OCI-LY1 (cell line): ENCODE results near the gene PDE3A.

Experiments
- H2AFZ ChIP-seq: fragments of 200-600 bp; sonication (generic), shearing (Covaris generic); 2 replicates; pipeline ENCODE4 v1.6.0; 2014; ENCODE audit warnings: antibody characterized with exemption, mild to moderate bottlenecking, low read length
- H3F3A ChIP-seq: fragments of 200-600 bp; sonication (generic), shearing (Covaris generic); 2 replicates; pipeline ENCODE4 v1.6.0; 2014; ENCODE audit warnings: mild to moderate bottlenecking, antibody characterized with exemption, low read length, moderate library complexity; ENCODE audit not compliant: insufficient read depth
- H3K27ac ChIP-seq: fragments of 200-600 bp; sonication (generic); 2 replicates; pipeline ENCODE4 v1.5.1; 2014; ENCODE audit warnings: low read length, mixed run types, mild to moderate bottlenecking, low read depth; ENCODE audit not compliant: poor library complexity, severe bottlenecking
- H3K27me3 ChIP-seq: fragments of 200-600 bp; sonication (generic); 2 replicates; pipeline ENCODE4 v1.6.0; 2014; ENCODE audit warnings: antibody characterized with exemption, mild to moderate bottlenecking, low read length, moderate library complexity; ENCODE audit not compliant: insufficient read depth
- H3K36me3 ChIP-seq: fragments of 200-600 bp; sonication (generic); 2 replicates; pipeline ENCODE4 v1.6.1; 2014; ENCODE audit warnings: mild to moderate bottlenecking, antibody characterized with exemption, low read length, moderate library complexity, mixed read lengths; ENCODE audit not compliant: insufficient read depth
- H3K4me1 ChIP-seq: fragments of 200-600 bp; sonication (generic); 2 replicates; pipeline ENCODE4 v1.5.1; 2014; ENCODE audit warnings: mild to moderate bottlenecking, low read length, moderate library complexity; ENCODE audit not compliant: insufficient read depth, severe bottlenecking
- H3K4me2 ChIP-seq: fragments of 200-600 bp; sonication (generic), shearing (Covaris generic); 2 replicates; pipeline ENCODE4 v1.6.1; 2014; ENCODE audit warnings: low read length
- H3K4me3 ChIP-seq: fragments of 200-600 bp; sonication (generic); 2 replicates; pipeline ENCODE4 v1.5.1; 2014; ENCODE audit warnings: low read length, low read depth, mild to moderate bottlenecking, mixed read lengths; ENCODE audit not compliant: poor library complexity, severe bottlenecking
- H3K79me2 ChIP-seq: fragments of 200-600 bp; shearing (Covaris generic); 2 replicates; pipeline ENCODE4 v1.6.1; 2016; ENCODE audit warnings: mixed run types, low read length, mixed read lengths; ENCODE audit not compliant: insufficient read depth
- H3K9ac ChIP-seq: fragments of 200-600 bp; sonication (generic), shearing (Covaris generic); 2 replicates; pipeline ENCODE4 v1.6.1; 2014; ENCODE audit warnings: mild to moderate bottlenecking, low read length, mixed read lengths
- H3K9me2 ChIP-seq: fragments of 200-600 bp; sonication (generic), shearing (Covaris generic); 2 replicates; pipeline ENCODE4 v1.6.1; 2014; ENCODE audit warnings: low read depth, mild to moderate bottlenecking, low read length, mixed read lengths
- H3K9me3 ChIP-seq: fragments of 200-600 bp; shearing (Covaris generic); 2 replicates; pipeline ENCODE4 v1.6.1; 2014; ENCODE audit warnings: low read length, mixed read lengths
- H4K20me1 ChIP-seq: fragments of 200-600 bp; sonication (generic), shearing (Covaris generic); 2 replicates; pipeline ENCODE4 v1.6.0; 2016; ENCODE audit warnings: mild to moderate bottlenecking, low read length; ENCODE audit not compliant: insufficient read depth
- CTCF ChIP-seq: fragments of 200-600 bp; sonication (generic), shearing (Covaris generic); IDR thresholded peaks from 2 replicates; pipeline ENCODE4 v1.5.1; 2017; ENCODE audit warnings: mild to moderate bottlenecking, antibody characterized with exemption, low read length, moderate library complexity, mixed read lengths
- EZH2 ChIP-seq: fragments of 200-600 bp; sonication (generic), shearing (Covaris generic); IDR thresholded peaks from 2 replicates; pipeline ENCODE4 v1.8.0; 2017; ENCODE audit warnings: borderline replicate concordance, mixed run types, mild to moderate bottlenecking, antibody characterized with exemption, low read length, moderate library complexity, mixed read lengths

Gene PDE3A

GRCh38 chr12:20505056-20505455 lies 136.7 kb downstream of the PDE3A start:
- no peak overlapping the region for H3K27ac ChIP-seq
- no peak overlapping the region for H3K4me3 ChIP-seq
- TF ChIP-seq EZH2 (no peak), CTCF (no peak)
- H3K9ac ChIP-seq: no peak overlapping the region
- H3F3A ChIP-seq: peaks cover 3% of the 10 kb centered on the region; the same call in 1 of the 2 replicates
- no peak overlapping the region for H3K4me2 ChIP-seq
- no peak overlapping the region for H2AFZ ChIP-seq
- no peaks in the 10 kb centered on the region for H3K27me3 ChIP-seq
- no peaks in the 10 kb centered on the region for H3K9me2 ChIP-seq
- no peaks in the 10 kb centered on the region for H3K36me3 ChIP-seq
- H3K4me1 ChIP-seq: no peaks in the 10 kb centered on the region
- no peaks in the 10 kb centered on the region for H3K79me2 ChIP-seq
- no peaks in the 10 kb centered on the region for H3K9me3 ChIP-seq
- H4K20me1 ChIP-seq: no peaks in the 10 kb centered on the region

GRCh38 chr12:20507056-20507455 lies 138.7 kb downstream of the PDE3A start:
- Histone ChIP-seq H3K4me3 (no peak overlapping the region), H3K9ac (no peak overlapping the region), H3K36me3 (no peaks in the 10 kb centered on the region), H3K4me2 (no peak overlapping the region), H4K20me1 (no peaks in the 10 kb centered on the region), H3K27ac (no peak overlapping the region), H3K9me3 (no peaks in the 10 kb centered on the region), H3K4me1 (no peaks in the 10 kb centered on the region), H3K79me2 (no peaks in the 10 kb centered on the region), H3K9me2 (no peaks in the 10 kb centered on the region), H3F3A (peaks cover 3% of the 10 kb centered on the region; the same call in 1 of the 2 replicates), H3K27me3 (no peaks in the 10 kb centered on the region), H2AFZ (no peak overlapping the region)
- no peak for TF ChIP-seq EZH2
- no peak for TF ChIP-seq CTCF

- Histone ChIP-seq H3K9ac (no peak overlapping the region), H4K20me1 (no peaks in the 10 kb centered on the region), H3K36me3 (no peaks in the 10 kb centered on the region), H3K4me3 (no peak overlapping the region), H3K27ac (no peak overlapping the region), H3K4me1 (no peaks in the 10 kb centered on the region), H3F3A (peaks cover 3% of the 10 kb centered on the region; the same call in 1 of the 2 replicates), H3K9me3 (no peaks in the 10 kb centered on the region), H3K27me3 (no peaks in the 10 kb centered on the region), H3K79me2 (no peaks in the 10 kb centered on the region), H3K9me2 (no peaks in the 10 kb centered on the region), H2AFZ (no peak overlapping the region), H3K4me2 (no peak overlapping the region)
- TF ChIP-seq CTCF (no peak), EZH2 (no peak)
These were observed 139.4 kb downstream of the PDE3A start for GRCh38 chr12:20507711-20508110.
